GM23338 (cell line): ENCODE results near the gene CYP19A1. TPM values are rescaled to one million over a fixed set of nuclear protein-coding genes. Genes with fewer than 3 reads are reported as not detected.

Source experiments
- ATAC-seq: fragments of 200-7000 bp; cut with Tn5 transposase; 3 replicates; pipeline ENCODE4 v1.9.1; 2020
- DNase-seq: peaks from one replicate; pipeline ENCODE4 v3.0.0-alpha.2; 2015; ENCODE audit warnings: low spot score
- H2AFZ ChIP-seq: fragments of 200-600 bp; sonication (generic); 2 replicates; pipeline ENCODE4 v1.8.0; 2016; ENCODE audit warnings: antibody characterized with exemption, mild to moderate bottlenecking, moderate library complexity
- H3F3A ChIP-seq: fragments of 200-600 bp; sonication (generic); replicated peaks from 2 replicates; pipeline ENCODE4 v1.8.0; 2017; ENCODE audit warnings: antibody characterized with exemption, mixed run types, low read depth
- H3K27ac ChIP-seq: fragments of 200-600 bp; sonication (generic); 2 replicates; pipeline ENCODE4 v1.6.1; 2016; ENCODE audit warnings: low read depth
- H3K27me3 ChIP-seq: fragments of 200-600 bp; sonication (generic); 2 replicates; pipeline ENCODE4 v1.8.0; 2016; ENCODE audit warnings: mild to moderate bottlenecking, mixed run types, moderate library complexity; ENCODE audit not compliant: insufficient read depth
- H3K36me3 ChIP-seq: fragments of 200-600 bp; sonication (generic); 2 replicates; pipeline ENCODE4 v1.8.0; 2016; ENCODE audit warnings: mild to moderate bottlenecking; ENCODE audit not compliant: insufficient read depth
- H3K4me1 ChIP-seq: fragments of 200-600 bp; sonication (generic); 2 replicates; pipeline ENCODE4 v1.8.0; 2016; ENCODE audit warnings: mild to moderate bottlenecking, moderate library complexity; ENCODE audit not compliant: insufficient read depth
- H3K4me2 ChIP-seq: fragments of 200-600 bp; sonication (generic); 2 replicates; pipeline ENCODE4 v1.7.1; 2017; ENCODE audit warnings: mixed run types
- H3K4me3 ChIP-seq: fragments of 200-600 bp; sonication (generic); 2 replicates; pipeline ENCODE4 v1.6.1; 2016; ENCODE audit warnings: mixed run types
- H3K79me2 ChIP-seq: fragments of 200-600 bp; sonication (generic); replicated peaks from 2 replicates; pipeline ENCODE4 v1.8.0; 2017; ENCODE audit warnings: mild to moderate bottlenecking; ENCODE audit not compliant: insufficient read depth
- H3K9me2 ChIP-seq: fragments of 200-600 bp; sonication (generic); 2 replicates; pipeline ENCODE4 v1.8.0; 2017; ENCODE audit not compliant: insufficient read depth
- H4K20me1 ChIP-seq: fragments of 200-600 bp; sonication (generic); replicated peaks from 2 replicates; pipeline ENCODE4 v1.8.0; 2017; ENCODE audit warnings: mild to moderate bottlenecking; ENCODE audit not compliant: insufficient read depth
- H3K27ac Mint-ChIP-seq: 2 replicates; pipeline ENCODE4 v1.8.0; 2020; ENCODE audit warnings: inconsistent platforms, mild to moderate bottlenecking, moderate library complexity, mixed read lengths
- H3K27me3 Mint-ChIP-seq: 3 replicates; pipeline ENCODE4 v1.8.0; 2022; ENCODE audit warnings: low read depth, mild to moderate bottlenecking, moderate library complexity, mixed read lengths, inconsistent platforms; ENCODE audit not compliant: insufficient read depth, poor library complexity
- H3K36me3 Mint-ChIP-seq: 3 replicates; pipeline ENCODE4 v1.8.0; 2021; ENCODE audit warnings: low read depth, mild to moderate bottlenecking, inconsistent platforms, moderate library complexity, mixed read lengths
- H3K4me1 Mint-ChIP-seq: 3 replicates; pipeline ENCODE4 v1.8.0; 2020; ENCODE audit warnings: mild to moderate bottlenecking, inconsistent platforms, mixed read lengths
- H3K4me3 Mint-ChIP-seq: 3 replicates; pipeline ENCODE4 v1.8.0; 2021; ENCODE audit warnings: moderate library complexity, mild to moderate bottlenecking, inconsistent platforms, mixed read lengths
- H3K9me3 Mint-ChIP-seq: 3 replicates; pipeline ENCODE4 v1.8.0; 2020; ENCODE audit warnings: moderate library complexity, mild to moderate bottlenecking, inconsistent platforms, mixed read lengths
- EZH2 ChIP-seq: fragments of 200-600 bp; sonication (generic); IDR thresholded peaks from one replicate; pipeline ENCODE4 v1.8.0; 2017; ENCODE audit warnings: antibody characterized with exemption, mild to moderate bottlenecking, low read depth; ENCODE audit not compliant: unreplicated experiment
- JUNB ChIP-seq: IDR thresholded peaks from one replicate; pipeline ENCODE4 v1.6.1; 2016; ENCODE audit warnings: antibody characterized with exemption; ENCODE audit not compliant: unreplicated experiment
- STAT1 ChIP-seq: IDR thresholded peaks from one replicate; pipeline ENCODE4 v1.6.1; 2016; ENCODE audit warnings: antibody characterized with exemption; ENCODE audit not compliant: unreplicated experiment
- ZNF114 ChIP-seq: fragments of 250-450 bp; sonication (Bioruptor Pico); IDR thresholded peaks from 2 replicates; pipeline ENCODE4 v1.5.0; 2020; ENCODE audit warnings: mild to moderate bottlenecking, moderate library complexity
- ZNF331 ChIP-seq: fragments of 250-450 bp; sonication (Bioruptor Pico); IDR thresholded peaks from 2 replicates; pipeline ENCODE4 v1.5.0; 2020; ENCODE audit warnings: low read depth, mild to moderate bottlenecking, moderate library complexity
- polyA plus RNA-seq: library from polyadenylated mRNA; unstranded; fragments of >200 nt; fragmentation: Nextera tagmentation; extraction: Ambion mirVana; gene quantifications from 2 replicates; pipeline ENCODE4 v1.2.1, GENCODE V29; 2016
- total RNA-seq: library from RNA; depleted of rRNA; stranded (reverse); fragments of >200 nt; shearing (Covaris generic); gene quantifications from 2 replicates; pipeline ENCODE4 v1.2.3, GENCODE V29; 2014
- TF ChIP-seq, protein P1 (sequence below): fragments of 250-450 bp; sonication (Bioruptor Pico); IDR thresholded peaks from 2 replicates; pipeline ENCODE4 v1.5.0; 2020; ENCODE audit warnings: mild to moderate bottlenecking, moderate library complexity
- TF ChIP-seq, protein P2 (sequence below): IDR thresholded peaks from 2 replicates; pipeline ENCODE4 v1.6.1; 2016; ENCODE audit warnings: antibody characterized with exemption

CYP19A1 gene
- total and polyA plus RNA-seq, 2 experiments from 2014 or later = 0.42 TPM; not detected in 1

DNA sequence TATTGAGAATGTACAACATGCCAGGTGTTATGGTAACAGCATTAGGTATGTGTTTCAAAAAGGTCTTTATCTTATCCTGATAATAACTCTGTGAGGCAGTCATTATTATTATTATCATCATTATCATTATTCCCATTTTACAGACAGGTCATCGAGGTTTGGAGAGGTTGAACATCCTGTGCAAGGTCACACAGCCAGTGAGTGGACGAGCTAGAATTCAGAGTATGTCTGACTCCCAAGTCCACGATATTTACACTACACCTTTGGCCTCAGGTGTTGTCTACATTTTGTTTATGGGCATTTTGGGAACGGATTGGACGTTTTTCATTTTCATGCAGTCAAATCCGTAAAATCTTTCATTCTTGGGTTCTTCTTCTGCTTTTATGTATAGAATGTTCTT, 27.0 kb upstream of the CYP19A1 start:
- H3K27ac ChIP-seq = no peak overlapping the region
- H3K36me3 Mint-ChIP-seq = no peaks in the 10 kb centered on the region
- H3K79me2 ChIP-seq = no peaks in the 10 kb centered on the region
- no peak for ATAC-seq
- H2AFZ ChIP-seq = no peak overlapping the region
- no peaks in the 10 kb centered on the region for H3K36me3 ChIP-seq
- H4K20me1 ChIP-seq = no peaks in the 10 kb centered on the region
- peaks cover 1% of the 10 kb centered on the region for H3K27me3 Mint-ChIP-seq
- H3K4me1 Mint-ChIP-seq = peaks cover 7% of the 10 kb centered on the region; the same call in 2 of the 3 replicates
- no peak for DNase-seq
- H3K9me3 Mint-ChIP-seq = no peaks in the 10 kb centered on the region
- no peaks in the 10 kb centered on the region for H3K9me2 ChIP-seq
- no peaks in the 10 kb centered on the region for H3K27me3 ChIP-seq
- H3F3A ChIP-seq = no peaks in the 10 kb centered on the region
- H3K4me3 Mint-ChIP-seq = no peak overlapping the region
- no peak overlapping the region for H3K4me2 ChIP-seq
- H3K27ac Mint-ChIP-seq = no peak overlapping the region
- H3K4me3 ChIP-seq = no peak overlapping the region
- H3K4me1 ChIP-seq = no peaks in the 10 kb centered on the region; the same call in 1 of the 2 replicates
- TF ChIP-seq EZH2 (no peak), ZNF331 (CRISPR knock-in tag) (no peak), JUNB (no peak), ZNF114 (CRISPR knock-in tag) (no peak), STAT1 (no peak)
- TF ChIP-seq, protein P1, sequence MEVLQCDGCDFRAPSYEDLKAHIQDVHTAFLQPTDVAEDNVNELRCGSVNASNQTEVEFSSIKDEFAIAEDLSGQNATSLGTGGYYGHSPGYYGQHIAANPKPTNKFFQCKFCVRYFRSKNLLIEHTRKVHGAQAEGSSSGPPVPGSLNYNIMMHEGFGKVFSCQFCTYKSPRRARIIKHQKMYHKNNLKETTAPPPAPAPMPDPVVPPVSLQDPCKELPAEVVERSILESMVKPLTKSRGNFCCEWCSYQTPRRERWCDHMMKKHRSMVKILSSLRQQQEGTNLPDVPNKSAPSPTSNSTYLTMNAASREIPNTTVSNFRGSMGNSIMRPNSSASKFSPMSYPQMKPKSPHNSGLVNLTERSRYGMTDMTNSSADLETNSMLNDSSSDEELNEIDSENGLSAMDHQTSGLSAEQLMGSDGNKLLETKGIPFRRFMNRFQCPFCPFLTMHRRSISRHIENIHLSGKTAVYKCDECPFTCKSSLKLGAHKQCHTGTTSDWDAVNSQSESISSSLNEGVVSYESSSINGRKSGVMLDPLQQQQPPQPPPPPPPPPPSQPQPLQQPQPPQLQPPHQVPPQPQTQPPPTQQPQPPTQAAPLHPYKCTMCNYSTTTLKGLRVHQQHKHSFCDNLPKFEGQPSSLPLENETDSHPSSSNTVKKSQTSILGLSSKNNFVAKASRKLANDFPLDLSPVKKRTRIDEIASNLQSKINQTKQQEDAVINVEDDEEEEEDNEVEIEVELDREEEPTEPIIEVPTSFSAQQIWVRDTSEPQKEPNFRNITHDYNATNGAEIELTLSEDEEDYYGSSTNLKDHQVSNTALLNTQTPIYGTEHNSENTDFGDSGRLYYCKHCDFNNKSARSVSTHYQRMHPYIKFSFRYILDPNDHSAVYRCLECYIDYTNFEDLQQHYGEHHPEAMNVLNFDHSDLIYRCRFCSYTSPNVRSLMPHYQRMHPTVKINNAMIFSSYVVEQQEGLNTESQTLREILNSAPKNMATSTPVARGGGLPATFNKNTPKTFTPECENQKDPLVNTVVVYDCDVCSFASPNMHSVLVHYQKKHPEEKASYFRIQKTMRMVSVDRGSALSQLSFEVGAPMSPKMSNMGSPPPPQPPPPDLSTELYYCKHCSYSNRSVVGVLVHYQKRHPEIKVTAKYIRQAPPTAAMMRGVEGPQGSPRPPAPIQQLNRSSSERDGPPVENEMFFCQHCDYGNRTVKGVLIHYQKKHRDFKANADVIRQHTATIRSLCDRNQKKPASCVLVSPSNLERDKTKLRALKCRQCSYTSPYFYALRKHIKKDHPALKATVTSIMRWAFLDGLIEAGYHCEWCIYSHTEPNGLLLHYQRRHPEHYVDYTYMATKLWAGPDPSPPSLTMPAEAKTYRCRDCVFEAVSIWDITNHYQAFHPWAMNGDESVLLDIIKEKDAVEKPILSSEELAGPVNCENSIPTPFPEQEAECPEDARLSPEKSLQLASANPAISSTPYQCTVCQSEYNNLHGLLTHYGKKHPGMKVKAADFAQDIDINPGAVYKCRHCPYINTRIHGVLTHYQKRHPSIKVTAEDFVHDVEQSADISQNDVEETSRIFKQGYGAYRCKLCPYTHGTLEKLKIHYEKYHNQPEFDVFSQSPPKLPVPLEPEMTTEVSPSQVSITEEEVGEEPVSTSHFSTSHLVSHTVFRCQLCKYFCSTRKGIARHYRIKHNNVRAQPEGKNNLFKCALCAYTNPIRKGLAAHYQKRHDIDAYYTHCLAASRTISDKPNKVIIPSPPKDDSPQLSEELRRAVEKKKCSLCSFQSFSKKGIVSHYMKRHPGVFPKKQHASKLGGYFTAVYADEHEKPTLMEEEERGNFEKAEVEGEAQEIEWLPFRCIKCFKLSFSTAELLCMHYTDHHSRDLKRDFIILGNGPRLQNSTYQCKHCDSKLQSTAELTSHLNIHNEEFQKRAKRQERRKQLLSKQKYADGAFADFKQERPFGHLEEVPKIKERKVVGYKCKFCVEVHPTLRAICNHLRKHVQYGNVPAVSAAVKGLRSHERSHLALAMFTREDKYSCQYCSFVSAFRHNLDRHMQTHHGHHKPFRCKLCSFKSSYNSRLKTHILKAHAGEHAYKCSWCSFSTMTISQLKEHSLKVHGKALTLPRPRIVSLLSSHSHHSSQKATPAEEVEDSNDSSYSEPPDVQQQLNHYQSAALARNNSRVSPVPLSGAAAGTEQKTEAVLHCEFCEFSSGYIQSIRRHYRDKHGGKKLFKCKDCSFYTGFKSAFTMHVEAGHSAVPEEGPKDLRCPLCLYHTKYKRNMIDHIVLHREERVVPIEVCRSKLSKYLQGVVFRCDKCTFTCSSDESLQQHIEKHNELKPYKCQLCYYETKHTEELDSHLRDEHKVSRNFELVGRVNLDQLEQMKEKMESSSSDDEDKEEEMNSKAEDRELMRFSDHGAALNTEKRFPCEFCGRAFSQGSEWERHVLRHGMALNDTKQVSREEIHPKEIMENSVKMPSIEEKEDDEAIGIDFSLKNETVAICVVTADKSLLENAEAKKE (CRISPR knock-in tag) = no peak
- TF ChIP-seq, protein P2, sequence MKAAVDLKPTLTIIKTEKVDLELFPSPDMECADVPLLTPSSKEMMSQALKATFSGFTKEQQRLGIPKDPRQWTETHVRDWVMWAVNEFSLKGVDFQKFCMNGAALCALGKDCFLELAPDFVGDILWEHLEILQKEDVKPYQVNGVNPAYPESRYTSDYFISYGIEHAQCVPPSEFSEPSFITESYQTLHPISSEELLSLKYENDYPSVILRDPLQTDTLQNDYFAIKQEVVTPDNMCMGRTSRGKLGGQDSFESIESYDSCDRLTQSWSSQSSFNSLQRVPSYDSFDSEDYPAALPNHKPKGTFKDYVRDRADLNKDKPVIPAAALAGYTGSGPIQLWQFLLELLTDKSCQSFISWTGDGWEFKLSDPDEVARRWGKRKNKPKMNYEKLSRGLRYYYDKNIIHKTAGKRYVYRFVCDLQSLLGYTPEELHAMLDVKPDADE = no peak
